HPDE6-E6E7 (cell line): ENCODE measurements around the gene COL9A1.

Source experiments
- DNase-seq: peaks from one replicate; pipeline ENCODE4 v3.0.0; 2011; ENCODE audit warnings: missing footprints; ENCODE audit errors: extremely low spot score

COL9A1 gene

DNA sequence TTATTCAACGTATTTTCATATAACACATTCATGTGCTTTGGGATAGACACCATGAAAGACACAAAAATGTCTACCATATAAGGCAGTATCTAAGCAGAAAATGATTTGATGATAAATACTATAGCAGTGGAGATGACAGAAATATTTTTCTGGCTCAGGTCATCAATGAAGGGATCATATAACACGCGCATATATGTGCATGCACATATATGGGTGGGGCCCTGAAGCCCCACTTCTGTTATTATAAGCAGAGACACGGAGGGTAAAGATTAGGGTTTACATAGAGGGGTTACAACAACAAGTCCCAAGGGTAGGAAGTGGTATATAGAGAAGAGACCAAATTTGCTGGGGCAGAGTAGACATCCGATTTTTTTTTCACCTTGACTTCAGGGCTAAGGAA lies 16.0 kb downstream of the COL9A1 start:
- DNase-seq = no peak

GRCh38 chr6:70285201-70285600 lies 17.7 kb downstream of the COL9A1 start:
- no peak for DNase-seq

- no peak for DNase-seq
Measured at GRCh38 chr6:70282919-70283461, 19.9 kb downstream of the COL9A1 start.

- no peak for DNase-seq
Measured at GRCh38 chr6:70282312-70282918, 20.5 kb downstream of the COL9A1 start.

DNA sequence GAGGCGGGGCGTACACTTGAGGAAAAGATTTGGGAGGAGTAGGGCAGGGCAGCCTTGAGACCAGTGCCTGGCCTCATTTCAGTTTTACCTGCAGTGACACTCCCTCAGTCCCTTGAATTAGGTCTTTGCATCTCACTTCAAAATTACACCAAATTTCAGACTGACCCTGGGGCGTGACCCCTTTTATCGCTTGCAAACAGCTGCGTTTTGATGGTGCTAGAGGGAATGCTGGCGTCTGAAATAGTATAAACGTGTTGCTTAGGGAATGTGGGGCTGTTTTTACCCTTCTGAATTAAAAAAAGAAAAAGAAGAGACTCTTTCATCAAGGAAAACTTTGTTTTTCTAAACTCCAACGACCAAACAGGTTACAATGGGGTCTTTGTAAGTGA lies 21.0 kb downstream of the COL9A1 start:
- no peak for DNase-seq

DNA sequence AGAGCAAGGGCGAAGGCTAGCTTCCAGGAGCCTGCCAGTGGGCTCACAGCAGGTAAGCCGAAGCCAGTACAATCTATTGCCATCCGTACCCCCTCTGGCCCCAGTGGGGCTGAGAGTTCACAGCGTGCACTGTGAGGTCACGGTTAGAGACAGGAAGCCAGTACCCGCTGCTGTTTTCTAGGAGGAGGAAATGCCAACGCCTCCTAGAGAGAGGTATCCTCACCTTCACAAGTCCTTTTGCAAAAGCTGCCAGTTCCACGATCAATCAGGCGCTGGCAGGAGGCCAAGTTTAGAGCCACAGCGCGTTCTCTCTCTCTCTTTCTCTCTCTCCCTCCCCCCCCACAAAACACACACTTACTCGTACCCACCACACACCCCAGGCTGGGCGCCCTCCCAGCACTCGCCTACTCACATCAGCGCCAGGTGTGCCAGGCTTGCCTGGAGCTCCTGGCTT lies 22.5 kb downstream of the COL9A1 start:
- DNase-seq = no peak

- no peak for DNase-seq
Measured at GRCh38 chr6:70277470-70277869, 25.4 kb downstream of the COL9A1 start.

- no peak for DNase-seq
Measured at GRCh38 chr6:70274338-70274737, 28.5 kb downstream of the COL9A1 start.

DNA sequence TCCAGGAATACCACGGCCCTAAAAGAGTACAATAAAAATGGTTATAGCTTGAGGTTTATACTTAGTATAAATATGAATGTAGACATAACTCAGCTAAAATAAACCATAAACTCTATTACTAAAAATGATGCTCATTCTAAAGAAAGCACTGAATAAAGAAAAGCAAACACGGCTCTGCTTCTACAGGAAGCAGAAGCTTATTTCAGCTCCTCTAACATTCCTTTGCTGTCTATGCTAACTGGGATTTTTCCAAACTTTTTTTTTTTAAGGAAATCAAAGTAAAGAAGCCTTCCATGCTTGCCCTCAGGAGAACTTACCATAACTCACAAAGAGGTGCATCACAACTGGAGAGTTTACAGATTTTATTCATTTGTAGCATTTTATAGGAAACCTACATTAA lies 30.8 kb downstream of the COL9A1 start:
- no peak for DNase-seq

DNA sequence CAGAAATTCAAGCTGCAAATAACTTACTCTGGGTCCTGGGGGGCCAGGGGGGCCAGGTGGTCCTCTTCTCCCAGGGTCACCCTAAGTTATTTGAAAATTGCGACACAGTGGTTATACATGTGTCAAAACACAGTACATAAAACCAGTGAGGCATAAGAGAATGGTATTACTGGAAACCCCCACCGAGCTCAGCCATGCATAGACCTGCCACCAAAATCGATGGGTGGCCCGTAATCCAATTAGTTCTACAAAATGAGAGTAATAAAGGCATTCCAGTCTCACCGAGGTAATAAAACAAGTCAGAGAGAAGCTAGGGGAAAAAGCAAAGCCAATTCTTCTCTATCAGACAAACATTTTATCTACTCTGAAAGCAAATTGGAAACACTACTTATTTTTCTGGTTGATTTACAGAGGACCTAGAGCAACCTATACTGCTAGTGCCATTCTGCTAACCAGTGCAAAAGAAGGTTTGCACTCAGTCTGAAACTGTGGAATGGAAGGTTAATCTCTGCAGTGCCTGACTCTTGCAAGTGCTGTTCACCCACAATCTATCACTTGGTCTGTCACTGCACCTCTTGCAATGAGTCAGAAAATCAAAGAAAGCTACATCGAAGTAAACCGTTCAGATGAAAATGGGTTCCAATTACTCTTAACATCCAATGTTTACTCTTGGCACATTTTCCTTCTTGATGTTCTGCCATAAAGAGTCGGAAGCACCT lies 32.4 kb downstream of the COL9A1 start:
- no peak for DNase-seq

GRCh38 chr6:70266142-70266541 lies 36.7 kb downstream of the COL9A1 start:
- no peak for DNase-seq

DNA sequence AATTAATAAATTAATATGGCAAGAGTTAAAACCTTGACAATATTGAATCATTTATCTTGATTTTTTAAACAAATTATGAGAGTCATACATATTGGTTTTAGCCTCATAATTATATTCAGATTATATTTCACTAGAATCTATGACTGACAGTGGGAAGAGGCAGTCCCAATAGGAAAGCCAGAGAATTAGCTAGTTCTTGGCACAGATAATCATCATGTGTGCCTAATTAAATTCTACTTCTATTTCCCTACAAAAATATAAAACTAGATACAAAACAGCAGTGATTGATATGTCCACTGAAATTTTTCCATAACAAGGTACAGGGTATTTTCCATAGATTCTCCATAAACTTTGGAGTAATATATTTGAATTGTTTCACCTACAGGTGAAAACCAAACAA lies 38.6 kb downstream of the COL9A1 start:
- no peak for DNase-seq

GRCh38 chr6:70258483-70258882 lies 44.4 kb downstream of the COL9A1 start:
- DNase-seq = no peak

DNA sequence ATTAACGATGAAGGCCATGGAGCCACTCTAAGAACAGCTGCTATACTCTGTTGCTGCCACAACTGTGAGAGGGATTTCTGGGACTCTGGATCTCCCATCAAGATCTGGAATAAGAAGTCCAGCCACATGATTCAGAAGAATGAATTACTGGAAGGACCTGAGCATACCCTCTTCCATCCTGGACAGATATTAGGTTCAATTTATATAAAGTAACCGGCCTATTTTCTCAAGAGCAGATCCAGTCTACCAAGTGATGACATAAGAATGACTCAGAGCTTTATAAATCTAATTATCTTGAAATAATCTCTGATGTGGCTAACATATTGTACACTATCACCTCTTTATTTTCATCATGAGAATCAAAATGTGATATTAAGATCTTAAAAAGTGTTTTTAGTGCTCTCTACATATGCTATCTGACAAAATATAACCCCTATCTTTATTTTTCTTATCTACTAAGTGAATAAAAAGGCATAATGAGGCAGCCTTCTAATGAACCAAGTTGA lies 45.1 kb downstream of the COL9A1 start:
- no peak for DNase-seq

DNA sequence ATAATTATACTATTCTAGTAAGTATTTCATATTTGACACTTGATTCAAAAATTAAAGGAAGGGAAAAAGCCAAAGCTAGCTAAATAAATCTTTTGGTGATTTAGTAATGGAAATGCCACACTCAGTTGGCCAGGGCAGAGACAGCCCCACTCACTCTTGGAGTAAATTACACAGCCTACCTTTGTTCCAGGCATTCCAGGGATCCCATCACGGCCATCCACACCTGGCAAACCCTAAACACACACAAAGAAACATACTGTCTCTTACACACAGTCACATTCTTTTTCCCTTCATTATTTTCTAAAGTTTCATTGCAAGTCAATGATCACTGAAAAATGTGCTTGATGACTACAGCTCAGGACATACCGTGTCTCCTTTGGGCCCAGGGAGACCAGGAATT lies 48.1 kb downstream of the COL9A1 start:
- no peak for DNase-seq

GRCh38 chr6:70253923-70254322 lies 49.0 kb downstream of the COL9A1 start:
- no peak for DNase-seq

DNA sequence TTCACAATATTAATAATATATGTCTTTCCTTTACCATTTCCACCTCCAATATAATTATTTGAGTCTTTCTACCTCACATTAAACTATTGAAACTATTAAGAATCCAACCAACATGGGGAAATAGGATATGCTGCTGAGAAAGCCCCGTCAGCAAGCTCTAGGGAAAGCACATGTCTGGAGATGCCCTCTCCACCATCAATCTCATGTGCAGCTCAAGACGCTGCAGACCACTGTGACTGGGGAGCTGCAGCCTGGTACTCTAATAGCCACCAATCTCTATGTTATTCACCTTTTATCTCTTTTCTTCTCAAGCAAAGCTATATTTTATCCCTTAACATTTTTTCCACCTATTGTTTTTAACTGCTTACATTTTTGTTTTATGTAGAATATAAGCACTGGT lies 50.3 kb downstream of the COL9A1 start:
- no peak for DNase-seq

GRCh38 chr6:70246118-70246517 lies 56.8 kb downstream of the COL9A1 start:
- no peak for DNase-seq

GRCh38 chr6:70241991-70242420 lies 60.9 kb downstream of the COL9A1 start:
- no peak for DNase-seq

DNA sequence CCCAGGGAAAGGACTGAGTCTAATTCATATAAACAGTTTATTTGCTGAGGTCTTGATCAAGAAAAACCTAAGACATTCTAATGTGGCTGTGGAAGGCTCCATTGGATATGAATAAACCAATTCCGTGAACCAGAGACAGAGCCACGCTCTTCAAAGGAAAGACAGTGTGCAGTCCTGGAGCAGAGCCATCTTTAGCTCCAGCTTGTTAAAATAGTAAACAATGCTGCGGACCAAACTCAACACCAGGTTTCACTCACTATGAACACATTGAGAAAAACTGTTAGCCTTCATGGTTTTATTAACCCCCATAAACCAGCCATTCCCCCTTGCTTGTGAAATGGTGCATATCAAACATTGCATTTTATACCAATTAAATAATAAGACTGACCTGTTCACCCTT lies 61.9 kb downstream of the COL9A1 start:
- DNase-seq = no peak

DNA sequence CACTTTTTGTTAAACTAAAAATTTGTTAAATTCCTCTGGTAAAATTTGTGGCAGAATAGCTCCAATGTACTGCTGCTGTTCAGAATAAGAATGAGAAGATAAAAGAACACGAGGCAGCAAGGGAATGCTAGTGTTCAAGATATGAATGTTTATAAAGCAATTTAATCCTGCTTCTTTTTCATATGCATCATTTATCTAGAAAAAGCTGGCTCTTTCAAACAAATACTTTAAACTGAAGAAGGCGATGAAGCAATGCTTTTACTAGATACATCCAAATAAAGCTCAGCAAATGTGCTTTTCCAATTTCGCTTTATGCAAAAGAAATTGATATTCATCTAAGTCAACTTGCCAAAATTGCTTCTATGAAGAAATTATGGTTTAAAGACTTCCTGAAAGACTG lies 66.5 kb downstream of the COL9A1 start:
- no peak for DNase-seq

- no peak for DNase-seq
Measured at GRCh38 chr6:70234561-70235236, 68.2 kb downstream of the COL9A1 start.

- DNase-seq = no peak
Measured at GRCh38 chr6:70231311-70231710, 71.6 kb downstream of the COL9A1 start.
